Activated CD8-positive, alpha-beta memory T cell treated with anti-CD3 and anti-CD28 coated beads, Interleukin-2, amount 50 U/mL, for 48 hours (primary cell): ENCODE results near the gene GADD45A.
"Not testable (repeated sequence)": the region's sequence is repeated elsewhere in the genome, so short reads cannot be mapped to it uniquely, and the experiment has no call there.

Source experiments
- DNase-seq: peaks from one replicate; pipeline ENCODE4 v3.0.0-alpha.2; 2020

Gene GADD45A

DNA sequence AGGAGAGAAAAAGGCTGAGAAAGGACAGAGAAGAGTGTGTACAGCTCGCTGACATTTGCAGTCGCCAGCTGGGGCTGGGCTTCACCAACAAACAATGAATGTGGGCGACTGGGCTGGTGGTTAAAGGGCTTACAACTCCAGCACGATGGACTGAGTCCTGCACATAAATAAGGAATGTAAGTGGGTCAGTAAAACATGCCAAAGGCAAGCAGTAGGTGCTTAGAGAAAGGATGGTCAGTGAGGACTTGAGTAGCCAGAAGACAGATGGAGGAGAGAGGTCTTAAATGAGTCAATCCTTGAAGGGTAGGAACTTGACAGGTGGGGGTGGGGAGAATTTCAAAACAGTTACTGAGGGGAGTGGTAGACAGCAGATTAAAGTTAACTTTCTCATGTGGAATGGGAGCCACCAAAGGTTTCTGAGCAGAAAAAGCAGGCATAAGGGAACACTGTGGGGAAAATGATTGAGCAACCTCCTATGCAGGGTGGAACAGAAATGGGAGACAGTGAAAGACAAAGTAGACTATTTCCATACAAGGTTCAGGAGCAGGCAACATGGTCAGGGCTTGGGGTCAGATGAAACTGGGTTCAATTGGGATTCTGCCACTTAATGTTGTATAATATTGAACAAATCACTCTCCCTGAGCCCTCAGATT lies 37.4 kb downstream of the GADD45A start:
- DNase-seq = no peak

DNA sequence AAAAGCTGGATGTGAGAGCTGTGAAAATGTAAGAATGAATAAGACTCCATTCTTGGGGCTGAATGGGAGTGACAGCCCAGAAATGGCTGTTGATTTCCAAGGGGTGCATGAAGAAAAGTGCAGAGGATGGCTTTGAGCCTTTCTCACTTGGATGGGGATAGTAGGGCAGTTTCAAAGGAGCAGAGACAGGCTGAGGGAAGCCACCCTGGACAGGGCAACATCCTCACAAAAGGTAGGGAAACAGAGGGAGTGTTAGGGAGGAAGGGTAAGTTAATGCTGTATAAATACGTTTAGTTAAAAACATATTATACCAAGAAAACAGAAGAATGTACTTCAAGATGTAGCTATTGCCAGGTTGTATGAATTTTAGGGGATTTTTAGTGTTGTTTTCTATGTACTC lies 38.1 kb downstream of the GADD45A start:
- no peak for DNase-seq

DNA sequence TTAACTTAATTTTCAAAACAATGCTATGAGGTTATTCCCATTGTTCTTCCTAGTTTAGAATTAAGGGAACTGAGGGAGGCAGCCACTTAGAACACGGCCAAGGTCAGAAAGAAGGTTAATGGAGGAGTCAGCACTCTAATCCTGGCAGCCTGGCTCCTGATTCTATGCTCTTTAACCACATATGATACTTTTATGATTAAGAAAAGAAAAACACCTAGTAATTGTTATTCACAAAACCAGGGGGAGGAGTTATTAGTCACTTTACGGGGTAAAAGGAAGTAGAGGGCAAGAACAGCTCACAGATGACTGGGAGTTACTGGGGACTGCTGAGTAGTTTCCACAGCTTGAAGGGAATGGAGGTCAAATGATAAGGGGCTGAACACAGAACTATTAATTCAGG lies 38.6 kb downstream of the GADD45A start:
- DNase-seq = no peak

DNA sequence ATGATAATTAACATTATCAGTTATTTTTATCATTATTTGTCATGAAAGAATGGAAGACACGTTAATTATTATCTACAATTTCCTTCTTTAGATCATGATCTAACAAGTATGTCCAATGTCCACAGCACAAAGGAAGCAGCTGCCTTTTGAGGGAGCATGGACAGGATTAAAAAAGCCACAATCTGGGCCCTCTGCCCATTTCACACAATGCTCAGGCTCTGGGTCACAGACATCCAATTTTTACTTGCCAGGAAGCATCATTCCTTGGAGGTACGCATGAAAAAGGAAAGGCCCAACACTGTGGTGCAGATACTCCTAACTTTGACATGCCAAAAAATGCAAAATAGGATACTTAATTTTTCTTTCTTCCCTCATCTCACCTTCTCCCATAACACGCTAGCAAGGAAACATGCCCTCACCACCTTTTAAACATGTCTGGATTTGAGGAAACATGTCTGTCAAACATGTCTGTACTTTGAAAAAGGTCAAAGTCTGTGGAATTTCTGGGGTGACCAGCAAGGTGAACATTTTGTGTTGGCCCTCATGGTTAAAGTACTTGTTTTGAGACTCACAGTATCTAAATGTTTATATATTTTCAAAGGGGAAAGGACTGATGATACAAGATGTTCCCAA lies 40.0 kb downstream of the GADD45A start:
- no peak for DNase-seq

DNA sequence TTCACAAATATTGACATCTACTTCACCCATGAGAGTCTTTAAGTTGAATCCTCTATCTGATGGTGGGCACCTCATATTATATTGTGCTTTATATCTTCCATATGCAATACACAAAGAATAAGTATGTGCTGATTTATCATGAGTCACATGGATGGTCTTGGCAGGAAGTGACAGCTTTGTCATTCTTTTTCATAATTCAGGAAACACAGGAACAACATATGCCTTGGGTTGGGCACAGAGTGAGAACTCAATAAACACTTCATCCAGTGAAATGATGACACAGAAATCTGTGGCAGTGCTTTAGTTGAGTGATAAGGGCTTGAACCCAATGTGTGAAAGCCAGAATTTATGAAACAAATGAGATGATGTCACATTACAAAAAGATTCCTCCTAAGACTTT lies 41.2 kb downstream of the GADD45A start:
- DNase-seq = no peak

DNA sequence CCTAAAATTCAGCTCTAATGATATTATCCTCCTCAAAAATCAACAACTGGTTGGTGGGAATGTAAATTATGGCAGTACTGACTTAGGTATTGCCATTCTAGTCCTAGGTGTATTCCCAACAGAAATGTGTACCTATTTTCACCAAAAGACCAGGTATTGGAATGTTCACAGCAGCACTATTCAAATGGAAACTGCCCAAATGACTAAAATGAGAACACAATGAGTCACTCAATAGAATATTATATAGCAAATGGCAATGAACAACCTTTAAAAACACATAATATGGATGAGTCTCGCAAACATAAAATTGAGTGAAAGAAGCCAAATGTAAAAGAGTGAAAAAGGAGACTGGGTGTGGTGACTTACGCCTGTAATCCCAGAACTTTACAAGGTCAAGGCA lies 44.9 kb downstream of the GADD45A start:
- no peak for DNase-seq

DNA sequence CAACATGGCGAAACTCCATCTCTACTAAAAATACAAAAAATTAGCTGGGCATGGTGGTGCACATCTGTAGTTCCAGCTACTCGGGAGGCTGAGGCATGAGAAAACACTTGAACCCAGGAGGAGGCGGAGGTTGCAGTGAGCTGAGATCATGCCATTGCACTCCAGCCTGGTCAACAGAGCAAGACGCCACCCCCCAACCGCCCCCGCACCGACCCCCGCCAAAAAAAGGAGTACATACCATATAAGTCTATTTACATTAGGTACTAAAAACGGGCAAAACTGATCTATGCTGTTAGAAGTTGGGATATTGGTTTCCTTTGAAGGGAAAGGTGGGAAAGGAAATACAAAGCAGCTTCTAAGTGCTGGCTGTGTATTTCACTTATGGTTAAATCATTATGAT lies 45.3 kb downstream of the GADD45A start:
- not testable (repeated sequence) for DNase-seq

DNA sequence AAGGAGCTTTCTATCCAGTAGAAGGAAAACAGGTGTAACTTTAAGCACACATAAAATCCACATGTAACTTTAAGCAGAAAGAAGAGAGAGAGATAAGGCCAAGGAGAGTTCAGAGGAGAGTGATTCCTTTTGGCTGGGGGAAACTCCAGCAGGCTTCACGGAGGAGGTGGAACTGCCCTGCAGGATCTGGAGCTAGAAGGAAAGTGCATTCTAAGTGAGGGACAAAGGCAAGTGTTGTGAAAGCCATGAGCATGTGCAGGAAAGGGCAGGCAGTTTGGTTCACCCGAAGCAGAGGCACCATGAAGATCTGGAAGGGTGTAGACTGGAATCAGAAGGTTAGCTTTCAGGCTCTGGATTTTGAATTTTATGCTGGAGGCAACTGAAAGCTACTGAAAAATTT lies 46.3 kb downstream of the GADD45A start:
- DNase-seq = no peak

DNA sequence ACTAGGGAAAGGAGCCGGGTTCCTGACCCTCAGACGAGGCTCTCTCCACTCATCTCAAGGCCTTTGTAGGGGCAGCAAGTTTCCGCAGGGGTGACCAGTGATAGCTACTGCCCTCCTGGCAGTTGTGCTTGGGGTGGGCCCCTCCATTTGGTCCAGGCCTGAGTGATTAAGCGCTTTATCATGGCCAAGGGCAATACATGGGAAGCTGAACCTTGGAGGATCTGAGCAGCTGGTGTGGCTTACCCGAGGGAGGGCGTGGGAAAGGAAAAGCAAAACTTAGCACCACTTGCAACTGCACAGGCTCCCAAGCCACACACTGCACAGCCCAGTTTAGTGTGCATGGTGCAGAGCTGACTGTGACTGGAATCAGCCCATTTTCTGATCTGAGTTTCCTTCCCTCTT lies 47.8 kb downstream of the GADD45A start:
- DNase-seq = no peak

DNA sequence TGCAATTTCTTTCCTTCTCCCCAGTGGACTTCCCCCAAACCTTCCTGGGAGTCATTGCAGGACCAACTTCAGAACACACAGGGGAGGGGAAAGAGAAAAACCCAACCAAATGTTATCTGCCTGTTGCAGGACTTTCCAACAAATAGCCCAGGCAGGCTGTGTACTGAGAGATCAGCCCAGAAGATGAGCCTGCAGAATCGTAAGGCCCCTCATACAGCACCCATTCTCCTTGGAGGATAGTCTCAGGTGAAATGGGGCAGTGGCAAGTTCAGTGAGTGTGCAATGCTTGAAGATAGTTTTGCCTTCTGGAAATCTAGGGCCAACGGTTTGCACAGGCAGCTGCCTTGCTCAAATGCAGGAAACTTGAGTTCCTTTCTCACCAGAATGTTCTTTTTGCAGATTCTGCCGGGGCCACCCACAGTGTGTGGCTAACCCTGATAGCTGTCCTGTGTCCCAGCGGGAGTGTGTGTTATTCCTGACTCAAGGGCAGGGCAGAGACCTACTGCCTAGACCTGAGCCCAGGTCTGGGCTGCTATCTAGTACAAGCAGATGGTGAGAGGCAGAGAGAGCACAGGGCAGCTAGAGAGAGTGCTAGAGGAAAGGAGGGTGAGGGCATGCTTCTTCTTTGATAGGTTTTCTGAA lies 48.8 kb downstream of the GADD45A start:
- DNase-seq = no peak

DNA sequence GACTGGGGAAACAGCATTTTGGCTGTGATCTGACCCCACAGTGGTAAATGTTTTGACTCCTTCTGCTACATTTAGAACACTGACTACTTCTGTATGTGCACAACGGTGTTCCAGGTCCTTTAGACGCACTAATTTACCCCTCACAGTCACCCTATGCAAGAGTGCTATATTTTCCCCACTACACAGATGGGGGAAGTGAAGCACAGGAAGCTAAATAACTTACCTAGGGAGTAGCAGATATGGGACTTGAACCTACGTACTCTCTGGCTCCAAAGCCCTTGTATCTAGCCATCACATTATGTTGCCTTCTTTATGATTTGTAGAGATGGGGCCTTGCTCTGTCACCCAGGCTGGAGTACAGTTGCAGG lies 49.3 kb downstream of the GADD45A start:
- DNase-seq = no peak

DNA sequence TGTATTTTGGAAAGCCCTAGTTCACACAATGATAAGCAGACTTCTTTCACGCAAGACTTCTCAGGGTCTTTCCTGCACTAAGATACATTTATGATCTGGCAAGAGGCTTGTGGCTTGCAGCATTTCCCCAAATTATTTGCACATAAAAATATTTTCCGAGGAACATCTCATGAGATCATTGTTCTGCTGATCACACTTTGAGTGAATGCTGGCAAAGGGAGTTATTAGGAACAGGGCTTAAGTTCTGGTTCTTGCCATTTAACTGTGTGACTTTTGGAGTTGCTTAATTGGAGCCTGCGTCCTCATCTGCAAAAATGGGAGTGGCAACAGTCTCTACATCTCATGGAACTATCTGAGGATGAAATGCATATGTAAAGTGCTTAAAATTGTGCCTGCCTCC lies 50.2 kb downstream of the GADD45A start:
- no peak for DNase-seq

DNA sequence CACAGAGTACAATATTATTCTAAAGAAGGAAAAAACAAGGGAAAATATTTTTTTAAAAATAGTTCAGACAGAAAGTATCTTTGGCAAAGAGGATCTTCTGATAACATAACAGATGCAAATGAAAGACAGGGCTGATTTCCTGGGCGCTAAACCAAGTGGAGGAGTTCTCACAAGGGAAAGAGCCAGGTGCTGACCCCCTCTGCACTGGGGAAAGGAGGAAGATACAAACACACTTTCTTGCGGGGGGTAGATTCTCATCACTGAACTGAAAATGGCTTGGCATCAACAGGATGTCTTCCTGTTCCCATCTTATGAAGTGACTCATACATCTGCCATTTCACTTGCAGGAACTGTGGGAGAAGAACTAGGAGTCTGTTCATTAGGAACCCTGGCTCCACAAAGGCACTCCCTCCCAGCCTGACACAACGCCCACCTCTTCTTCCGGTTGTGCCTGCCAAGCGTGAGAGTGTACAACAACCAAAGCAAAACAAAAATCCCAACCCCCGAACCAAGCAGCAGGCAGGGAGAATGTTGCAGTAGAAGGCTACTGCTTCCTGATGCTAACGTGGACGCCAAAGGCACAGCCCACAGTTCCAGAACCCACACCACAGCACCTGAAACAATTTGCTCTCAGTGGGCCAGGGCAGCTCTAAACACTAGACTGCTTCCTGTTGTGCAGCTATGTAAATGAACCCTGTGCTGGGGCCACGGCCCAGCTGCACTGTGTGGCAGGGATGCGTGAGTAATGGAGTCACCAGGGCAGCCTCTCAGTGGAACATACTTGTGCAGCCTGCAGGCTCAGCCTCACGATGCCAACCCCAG lies 51.0 kb downstream of the GADD45A start:
- peak; percentile 59 for DNase-seq

DNA sequence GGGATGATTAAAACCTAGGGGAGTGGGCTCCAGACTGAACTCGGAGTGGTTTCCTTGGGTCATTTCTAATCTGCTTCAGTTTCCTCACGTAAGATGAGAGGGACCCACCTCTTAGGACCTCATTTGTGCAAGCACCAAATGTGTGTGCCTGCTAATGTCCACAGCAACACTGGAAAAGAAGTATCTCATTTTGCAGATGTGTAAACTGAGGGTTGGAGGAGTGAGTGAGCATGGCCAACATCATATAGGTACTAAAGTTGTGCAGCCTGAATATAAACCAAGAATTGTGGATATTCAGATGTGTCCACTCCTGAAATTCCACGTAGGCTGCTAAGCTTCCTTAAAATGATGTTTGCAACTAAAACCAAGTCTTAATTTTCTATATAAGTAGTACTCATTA lies 51.7 kb downstream of the GADD45A start:
- no peak for DNase-seq

DNA sequence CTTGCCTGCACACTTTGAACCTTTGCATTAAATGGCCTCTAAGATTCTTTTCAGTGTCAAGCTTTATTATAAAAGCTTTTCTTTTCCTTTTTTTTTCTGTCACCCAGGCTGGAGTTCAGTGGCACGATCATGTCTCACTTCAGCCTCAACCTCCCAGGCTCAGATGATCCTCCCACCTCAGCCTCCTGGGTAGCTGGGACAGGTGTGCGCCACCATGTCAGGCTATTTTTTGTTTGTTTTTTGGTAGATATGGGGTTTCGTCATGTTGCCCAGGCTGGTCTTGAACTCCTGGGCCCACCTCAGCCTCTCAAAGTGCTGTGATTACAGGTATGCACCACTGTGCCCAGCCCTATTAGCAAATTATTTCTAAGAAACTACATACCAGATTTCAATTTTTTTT lies 52.9 kb downstream of the GADD45A start:
- DNase-seq = no peak
